C4-2B (cell line): Measurements from ENCODE around the gene PTMA.

Experiments used
- CTCF ChIP-seq: fragments of 450-650 bp; conservative IDR thresholded peaks from 2 replicates; pipeline ENCODE4 v1.5.1; 2017; ENCODE audit warnings: mild to moderate bottlenecking
- ZFX ChIP-seq: fragments of 450-650 bp; IDR thresholded peaks from 2 replicates; pipeline ENCODE4 v1.6.1; 2017

- no peak for TF ChIP-seq ZFX
- no peak for TF ChIP-seq CTCF
These were observed 8.4 kb downstream of the PTMA start for GRCh38 chr2:231716666-231717280.
